B cell (primary cell): ENCODE measurements around the gene NAT10. TPM values are rescaled to one million over a fixed set of nuclear protein-coding genes. Genes with fewer than 3 reads are reported as not detected.
A peak's percentile ranks its signal among the peaks of the same experiment; 100 is the strongest.

ENCODE experiments used
- ATAC-seq: fragments of 200-7000 bp; cut with Tn5 transposase; one replicate; pipeline ENCODE4 v1.10.0; 2021; ENCODE audit warnings: low read depth, mild to moderate bottlenecking, moderate number of reproducible peaks, moderate library complexity
- CTCF ChIA-PET: fragments of 350-600 bp; sonication (Branson Sonifier 250); formaldehyde crosslinking; loops from one replicate; lab custom pipeline; 2021; ENCODE audit warnings: antibody characterized with exemption, inconsistent platforms; lab: Charles Lee
- POLR2A ChIA-PET: fragments of 350-600 bp; sonication (Branson Sonifier 250); formaldehyde crosslinking; loops from one replicate; lab custom pipeline; 2021; ENCODE audit warnings: antibody characterized with exemption; lab: Charles Lee
- DNase-seq: peaks from one replicate; pipeline ENCODE4 v3.0.0; 2013
- H2AFZ ChIP-seq: 2 replicates; pipeline ENCODE4 v1.6.1; 2012; ENCODE audit warnings: mild to moderate bottlenecking, low read depth, low read length; ENCODE audit not compliant: insufficient read depth, poor library complexity, severe bottlenecking
- H3K27ac ChIP-seq, 2 donors: 1 replicate in 1 of 2; 2 replicates in 1 of 2; pipeline ENCODE4 v1.5.1; 2012 to 2013; ENCODE audit warnings: low read length in 2 of 2, mild to moderate bottlenecking in 2 of 2, moderate library complexity in 1 of 2
- H3K27me3 ChIP-seq, 4 experiments: fragments of 200-600 bp in 1 of 4; sonication (generic) in 1 of 4; replicated peaks in 1 of 4; 1 replicate in 2 of 4; 2 replicates in 2 of 4; pipeline versions ENCODE4 v1.6.1 to v1.7.0; 2013 to 2016; ENCODE audit warnings: low read length in 3 of 4, mild to moderate bottlenecking in 2 of 4, mixed read lengths in 1 of 4, moderate library complexity in 1 of 4; ENCODE audit not compliant: insufficient read depth in 4 of 4, control insufficient read depth in 3 of 4; ENCODE audit errors: control extremely low read depth in 1 of 4
- H3K36me3 ChIP-seq, 2 experiments: replicated peaks in 1 of 2; 1 replicate in 1 of 2; 2 replicates in 1 of 2; pipeline versions ENCODE4 v1.6.1 to v1.7.1; 2013; ENCODE audit warnings: low read length in 1 of 2; ENCODE audit not compliant: insufficient read depth in 2 of 2, control insufficient read depth in 1 of 2; ENCODE audit errors: control extremely low read depth in 1 of 2, extremely low read depth in 1 of 2
- H3K4me1 ChIP-seq, 2 donors: fragments of 200-600 bp in 1 of 2; sonication (generic) in 1 of 2; 1 replicate in 1 of 2; 2 replicates in 1 of 2; pipeline versions ENCODE4 v1.5.1 to v1.6.1; 2013 to 2017; ENCODE audit warnings: low read length in 2 of 2; ENCODE audit not compliant: control insufficient read depth in 2 of 2, insufficient read depth in 2 of 2
- H3K4me2 ChIP-seq: replicated peaks from 2 replicates; pipeline ENCODE3; 2012; ENCODE audit warnings: mild to moderate bottlenecking, low read depth, low read length; ENCODE audit not compliant: poor library complexity, severe bottlenecking
- H3K4me3 ChIP-seq, 5 experiments: fragments of 200-600 bp in 1 of 5; sonication (generic) in 1 of 5; 1 replicate in 3 of 5; 2 replicates in 2 of 5; pipeline versions ENCODE4 v1.5.1 to v1.7.0; 2011 to 2016; ENCODE audit warnings: low read length in 4 of 5, mild to moderate bottlenecking in 4 of 5, low read depth in 2 of 5, control low read depth in 1 of 5, moderate library complexity in 1 of 5; ENCODE audit not compliant: insufficient read depth in 1 of 5; ENCODE audit errors: control extremely low read depth in 1 of 5, extremely low read depth in 1 of 5
- H3K79me2 ChIP-seq: fragments of 200-600 bp; sonication (generic); one replicate; pipeline ENCODE4 v1.6.0; 2016; ENCODE audit warnings: low read length; ENCODE audit not compliant: control insufficient read depth, insufficient read depth
- H3K9ac ChIP-seq: fragments of 200-600 bp; sonication (generic); 2 replicates; pipeline ENCODE4 v1.6.1; 2017; ENCODE audit warnings: mild to moderate bottlenecking, low read length, moderate library complexity
- H3K9me3 ChIP-seq, 3 donors: one replicate each; pipeline versions ENCODE4 v1.6.1 to v1.7.1; 2013; ENCODE audit warnings: low read length in 2 of 3; ENCODE audit not compliant: control insufficient read depth in 2 of 3, insufficient read depth in 1 of 3; ENCODE audit errors: control extremely low read depth in 1 of 3
- H4K20me1 ChIP-seq: 2 replicates; pipeline ENCODE4 v1.6.0; 2012; ENCODE audit warnings: mild to moderate bottlenecking, low read length; ENCODE audit not compliant: insufficient read depth, control insufficient read depth, poor library complexity, severe bottlenecking
- H3K27ac Mint-ChIP-seq: one replicate; pipeline ENCODE4 v1.8.0; 2021; ENCODE audit warnings: mixed read lengths
- H3K27me3 Mint-ChIP-seq: one replicate; pipeline ENCODE4 v1.8.0; 2021; ENCODE audit warnings: mixed read lengths
- H3K4me1 Mint-ChIP-seq: one replicate; pipeline ENCODE4 v1.8.0; 2021; ENCODE audit warnings: mixed read lengths
- H3K4me3 Mint-ChIP-seq: one replicate; pipeline ENCODE4 v1.8.0; 2021; ENCODE audit warnings: mixed read lengths
- H3K9me3 Mint-ChIP-seq: one replicate; pipeline ENCODE4 v1.8.0; 2022; ENCODE audit warnings: mixed read lengths; ENCODE audit not compliant: insufficient read depth
- EZH2 ChIP-seq: IDR thresholded peaks from 2 replicates; pipeline ENCODE4 v1.6.1; 2012; ENCODE audit warnings: borderline replicate concordance, low read depth, mild to moderate bottlenecking, moderate library complexity, low read length; ENCODE audit not compliant: insufficient read depth, poor library complexity, severe bottlenecking
- WGBS: methylation state at CpG from one replicate; pipeline ENCODE4 v1.1.5; 2013; ENCODE audit warnings: missing lambda C conversion rate; ENCODE audit not compliant: insufficient coverage; 5-methylcytosine and 5-hydroxymethylcytosine counted together
- intact Hi-C: fragments of 100-400 bp; cut with micrococcal nuclease; formaldehyde crosslinking; loops from one replicate; pipeline ENCODE4 v1.10.0; 2022
- polyA plus RNA-seq: library from polyadenylated mRNA; depleted of rRNA; stranded (reverse); fragments of >200 nt; gene quantifications from 2 replicates; pipeline ENCODE4 v1.2.3, GENCODE V29; 2012
- total RNA-seq, 2 donors: library from RNA; stranded (reverse); fragments of 120-200 nt in 1 of 2; gene quantifications; 1 replicate in 1 of 2; 2 replicates in 1 of 2; pipeline versions ENCODE4 v1.2.3 to v1.2.4, GENCODE V29; 2013 to 2022
- TF ChIP-seq, protein P1 (sequence below): fragments of 200-600 bp; IDR thresholded peaks from one replicate; pipeline ENCODE4 v1.8.0; 2022; ENCODE audit warnings: antibody characterized with exemption, mild to moderate bottlenecking

Gene NAT10
- total and polyA plus RNA-seq, 2 donors (not counting 1 experiment from before 2014, with no cell fraction given) = 24.9 to 73.5 TPM

DNA sequence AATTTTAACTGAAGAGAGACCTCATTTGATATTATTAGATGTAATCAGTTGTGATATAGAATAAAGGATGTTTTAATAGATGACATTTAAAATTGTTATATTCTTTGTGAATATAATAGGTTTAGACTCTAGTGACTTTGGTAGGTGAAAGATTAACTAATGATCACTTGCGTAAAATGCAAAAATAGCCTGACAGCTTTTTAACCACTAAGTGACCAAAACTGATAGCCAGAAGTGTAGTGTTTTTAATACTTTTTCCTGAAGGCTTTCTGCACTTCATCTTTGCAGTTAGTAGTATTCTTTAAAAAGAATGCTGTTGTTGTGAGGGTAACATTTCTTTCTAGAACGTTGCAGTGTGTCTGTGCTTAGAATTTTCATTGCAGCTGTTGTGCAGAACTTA is 48.8 kb upstream of the NAT10 start:
- ChIA-PET POLR2A (no interaction called here), CTCF (no interaction called here)
- Histone ChIP-seq H4K20me1 (peaks cover 52% of the 10 kb centered on the region), H3K4me1 (peaks cover 31 to 47% of the 10 kb centered on the region in 2 donors), H3K27ac (no peak overlapping the region), H3K4me2 (peak overlapping the region; percentile 9), H3K27me3 (no peaks in the 10 kb centered on the region), H3K36me3 (peaks cover 0 to 16% of the 10 kb centered on the region in 2 experiments), H3K9ac (no peak overlapping the region), H3K9me3 (no peaks in the 10 kb centered on the region), H3K4me3 (no peak overlapping the region), H3K79me2 (peaks cover 91% of the 10 kb centered on the region), H2AFZ (no peak overlapping the region)
- H3K4me3 Mint-ChIP-seq = no peak overlapping the region
- H3K9me3 Mint-ChIP-seq = no peaks in the 10 kb centered on the region
- no peak overlapping the region for H3K27ac Mint-ChIP-seq
- DNase-seq (no peak), ATAC-seq (no peak)
- no CpG with 5 or more reads among the region's 2 CpGs for WGBS
- intact Hi-C loops = loop anchor here (10.0 kb wide), 1 partner anchor 1608 kb away; the partner anchor contains the start of gene TRIM44
- no peaks in the 10 kb centered on the region for H3K27me3 Mint-ChIP-seq
- peaks cover 45% of the 10 kb centered on the region for H3K4me1 Mint-ChIP-seq
- TF ChIP-seq EZH2 = no peak
- TF ChIP-seq, protein P1, sequence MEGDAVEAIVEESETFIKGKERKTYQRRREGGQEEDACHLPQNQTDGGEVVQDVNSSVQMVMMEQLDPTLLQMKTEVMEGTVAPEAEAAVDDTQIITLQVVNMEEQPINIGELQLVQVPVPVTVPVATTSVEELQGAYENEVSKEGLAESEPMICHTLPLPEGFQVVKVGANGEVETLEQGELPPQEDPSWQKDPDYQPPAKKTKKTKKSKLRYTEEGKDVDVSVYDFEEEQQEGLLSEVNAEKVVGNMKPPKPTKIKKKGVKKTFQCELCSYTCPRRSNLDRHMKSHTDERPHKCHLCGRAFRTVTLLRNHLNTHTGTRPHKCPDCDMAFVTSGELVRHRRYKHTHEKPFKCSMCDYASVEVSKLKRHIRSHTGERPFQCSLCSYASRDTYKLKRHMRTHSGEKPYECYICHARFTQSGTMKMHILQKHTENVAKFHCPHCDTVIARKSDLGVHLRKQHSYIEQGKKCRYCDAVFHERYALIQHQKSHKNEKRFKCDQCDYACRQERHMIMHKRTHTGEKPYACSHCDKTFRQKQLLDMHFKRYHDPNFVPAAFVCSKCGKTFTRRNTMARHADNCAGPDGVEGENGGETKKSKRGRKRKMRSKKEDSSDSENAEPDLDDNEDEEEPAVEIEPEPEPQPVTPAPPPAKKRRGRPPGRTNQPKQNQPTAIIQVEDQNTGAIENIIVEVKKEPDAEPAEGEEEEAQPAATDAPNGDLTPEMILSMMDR = no peak

DNA sequence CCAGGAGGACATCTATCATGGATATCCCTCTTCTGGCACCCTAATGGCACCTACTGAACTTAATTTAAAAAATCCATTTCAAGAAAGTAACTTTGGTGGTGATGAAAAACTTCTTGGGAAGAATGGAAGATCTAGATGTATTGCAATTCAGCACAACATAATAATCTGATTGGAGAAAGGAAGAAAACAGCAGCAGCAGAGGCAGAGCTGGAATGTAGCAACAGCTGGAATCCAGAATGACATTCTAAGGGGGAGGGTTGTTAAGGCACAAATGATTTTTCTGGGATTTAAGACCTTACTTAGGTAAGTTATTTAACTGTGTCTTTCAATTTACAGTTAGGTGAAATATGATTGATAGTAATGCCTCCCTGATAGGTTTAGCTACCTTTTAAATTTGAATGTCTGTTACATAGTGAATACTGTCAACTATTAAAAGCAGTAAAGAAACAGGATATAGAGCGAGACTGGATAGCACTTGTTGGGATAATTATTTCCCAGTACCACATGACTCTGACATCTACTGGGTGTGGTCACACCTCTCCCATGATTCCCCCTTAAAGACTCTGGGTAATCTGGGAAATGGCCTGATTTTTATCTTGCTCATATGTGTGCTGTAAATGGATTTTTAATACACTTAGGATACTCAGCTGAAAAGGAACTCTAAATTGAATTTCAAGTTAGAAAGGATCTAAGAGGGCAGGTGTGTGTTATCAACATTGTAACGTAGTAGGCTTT is 42.2 kb upstream of the NAT10 start:
- TF ChIP-seq, protein P1 = no peak
- TF ChIP-seq EZH2 = no peak

More for the DNA sequence above, 42.2 kb upstream of the NAT10 start:
- intact Hi-C loops = no loop called here
- no peaks in the 10 kb centered on the region for H3K27me3 Mint-ChIP-seq
- H3K4me1 Mint-ChIP-seq = peaks cover 63% of the 10 kb centered on the region
- no peak overlapping the region for H3K27ac ChIP-seq
- no peaks in the 10 kb centered on the region for H3K27me3 ChIP-seq
- no peak overlapping the region for H3K4me3 Mint-ChIP-seq
- H3K36me3 ChIP-seq = peaks cover 7 to 27% of the 10 kb centered on the region in 2 experiments
- H3K9ac ChIP-seq = no peak overlapping the region
- no peaks in the 10 kb centered on the region for H3K9me3 Mint-ChIP-seq
- H2AFZ ChIP-seq = no peak overlapping the region
- peaks cover 100% of the 10 kb centered on the region for H3K79me2 ChIP-seq
- H3K27ac Mint-ChIP-seq = peak overlapping the region; percentile 13
- H3K9me3 ChIP-seq = no peaks in the 10 kb centered on the region
- no peak for DNase-seq
- ChIA-PET POLR2A (no interaction called here), CTCF (interaction anchor here (0.7 to 1.3 kb wide), 2 partner anchors 66 to 1630 kb away, joined by 3 read pairs; no protein-coding TSS in a partner anchor)
- no peak overlapping the region for H3K4me2 ChIP-seq
- no peak overlapping the region for H3K4me3 ChIP-seq
- no peak for ATAC-seq
- H3K4me1 ChIP-seq = peaks cover 23 to 26% of the 10 kb centered on the region in 2 donors
- H4K20me1 ChIP-seq = peaks cover 95% of the 10 kb centered on the region
- WGBS = 91% methylated on average over 1 of the region's 2 CpGs
